ENCODE results near the gene POFUT1.
"Not testable (repeated sequence)": the region's sequence is repeated elsewhere in the genome, so short reads cannot be mapped to it uniquely, and the experiment has no call there.

The POFUT1 gene

DNA sequence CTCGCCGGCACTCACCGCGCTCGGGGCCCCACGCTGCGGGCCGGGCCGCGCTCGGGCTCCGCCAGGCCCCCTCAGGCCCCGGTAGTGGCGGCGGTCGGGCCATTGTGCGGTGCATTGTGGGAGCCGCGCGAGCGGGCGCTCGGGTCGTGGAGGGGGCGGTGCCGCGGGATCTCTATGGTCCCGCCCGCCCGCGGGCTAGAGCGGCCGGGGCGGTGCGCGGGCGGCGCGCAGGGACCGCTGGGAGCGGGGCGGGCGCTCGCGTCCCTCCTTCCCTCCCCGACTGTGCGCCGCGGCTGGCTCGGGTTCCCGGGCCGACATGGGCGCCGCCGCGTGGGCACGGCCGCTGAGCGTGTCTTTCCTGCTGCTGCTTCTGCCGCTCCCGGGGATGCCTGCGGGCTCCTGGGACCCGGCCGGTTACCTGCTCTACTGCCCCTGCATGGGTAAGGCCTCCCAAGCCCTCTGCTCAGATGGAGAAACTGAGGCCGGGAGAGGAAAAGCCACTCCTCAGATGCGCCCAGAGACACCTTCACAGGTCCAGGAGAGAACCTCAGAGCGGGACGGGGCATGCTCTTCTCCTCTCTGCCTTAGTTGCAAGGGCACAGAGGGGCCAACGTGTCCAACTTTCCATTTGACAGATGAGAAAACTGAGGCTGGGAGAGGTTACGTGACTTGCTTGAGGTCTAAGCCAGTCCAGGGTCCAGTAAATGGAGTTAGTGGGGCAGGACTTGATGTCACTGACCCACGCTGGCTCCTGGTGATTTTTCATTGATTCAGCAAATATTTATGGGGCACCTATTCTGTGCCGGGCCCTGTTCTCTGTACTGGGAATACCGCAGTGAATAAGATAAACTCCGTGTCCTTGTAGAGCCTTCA, at the start of gene POFUT1, which contains the start of gene PLAGL2:
POFUT1 (plus strand) TSS at position 255 of the 873 bp plus-strand sequence; CDS start at position 317, 62 bp downstream.
PLAGL2 (minus strand) TSS at position 118 of the 873 bp plus-strand sequence. CDS start 5,565 bp downstream, outside the sequence.
- DNase-seq: peak; percentile 89

DNA sequence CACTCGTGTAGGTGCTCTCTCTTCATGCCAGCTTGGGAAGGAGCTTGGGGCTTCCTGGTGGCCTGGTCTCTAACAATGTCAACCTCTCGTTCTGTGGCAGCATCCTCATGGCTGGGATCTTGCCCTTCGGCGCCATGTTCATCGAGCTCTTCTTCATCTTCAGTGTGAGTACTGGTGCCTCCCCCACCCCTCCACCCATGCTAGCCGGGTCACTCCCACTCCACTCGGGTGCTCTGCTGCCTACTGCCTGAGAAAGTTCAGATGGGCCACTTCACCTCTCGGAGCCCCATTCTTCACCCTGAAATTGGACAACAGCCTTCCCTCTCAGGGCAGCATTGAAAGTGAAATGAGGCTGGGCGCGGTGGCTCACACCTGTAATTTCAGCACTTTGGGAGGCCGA, 49.3 kb upstream of the POFUT1 start:
- DNase-seq: no peak

DNA sequence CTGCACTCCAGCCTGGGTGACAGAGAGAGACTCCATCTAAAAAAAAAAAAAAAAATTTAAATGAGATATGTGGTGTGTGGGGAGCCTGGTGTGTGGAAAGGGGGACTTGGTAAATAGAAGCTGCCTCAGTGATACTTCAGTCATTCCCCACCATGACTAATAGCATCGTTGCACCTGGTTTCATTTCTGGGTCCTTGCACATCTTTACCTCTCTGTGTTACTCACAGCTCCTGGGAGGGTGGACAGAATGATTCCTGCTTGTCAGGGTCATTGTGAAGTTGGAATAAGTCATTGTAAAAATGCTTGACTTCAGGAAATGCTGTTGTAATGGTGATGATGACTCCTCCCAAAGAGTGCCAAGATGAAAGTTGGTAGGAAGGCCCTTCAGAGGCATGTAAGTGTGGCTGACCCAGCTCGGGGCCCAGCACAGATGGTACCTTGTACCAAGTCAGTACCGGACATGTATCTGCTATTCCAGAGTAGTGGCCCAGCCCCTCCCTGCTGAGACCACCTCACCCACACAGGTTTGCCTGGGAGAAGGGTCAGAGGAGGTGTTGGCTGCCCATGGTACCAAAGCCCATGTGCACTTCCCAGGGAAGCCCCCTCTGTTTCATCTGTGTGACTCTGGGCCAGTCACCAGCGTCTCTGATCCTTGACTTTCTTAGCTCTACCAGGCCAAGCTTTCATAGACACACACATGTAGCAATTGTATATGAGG, 48.6 kb upstream of the POFUT1 start:
- DNase-seq: peak; percentile 35

DNA sequence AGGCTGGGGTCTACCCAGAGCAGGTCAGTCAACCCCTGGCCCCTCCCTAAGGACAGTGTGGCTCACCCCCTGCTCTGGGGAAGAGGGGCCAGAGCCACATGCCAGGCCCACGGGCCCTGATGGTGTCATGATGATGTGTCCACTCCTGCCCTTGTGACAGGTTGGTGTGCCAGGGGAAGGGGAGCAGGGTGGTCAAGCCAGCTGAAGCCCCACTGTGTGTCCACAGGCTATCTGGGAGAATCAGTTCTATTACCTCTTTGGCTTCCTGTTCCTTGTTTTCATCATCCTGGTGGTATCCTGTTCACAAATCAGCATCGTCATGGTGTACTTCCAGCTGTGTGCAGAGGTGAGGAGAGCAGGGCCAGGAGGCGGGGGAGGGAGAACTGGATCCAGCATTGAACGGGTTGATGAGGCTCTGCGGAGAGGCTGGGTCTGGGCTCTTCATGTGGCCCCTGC, 47.9 kb upstream of the POFUT1 start:
- DNase-seq: peak; percentile 23

DNA sequence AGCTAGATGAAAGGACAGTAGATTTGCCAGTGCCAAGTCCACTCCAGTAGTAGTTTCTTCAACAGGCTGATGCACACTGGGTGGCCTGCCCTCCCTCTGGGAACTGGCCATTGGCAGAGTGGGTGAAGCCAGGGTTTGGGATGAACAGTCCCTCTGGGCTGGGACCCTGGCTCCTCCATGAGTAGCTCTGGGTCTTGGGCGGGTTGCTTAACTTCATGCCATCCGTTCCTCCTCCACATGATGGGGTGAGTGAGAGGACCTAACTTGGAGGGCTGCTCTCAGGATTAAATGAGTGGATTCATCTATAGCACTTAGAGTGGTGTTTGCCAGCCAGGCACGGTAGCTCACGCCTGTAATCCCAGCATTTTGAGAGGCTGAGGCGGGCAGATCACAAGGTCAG, 47.3 kb upstream of the POFUT1 start:
- DNase-seq: peak; percentile 33

DNA sequence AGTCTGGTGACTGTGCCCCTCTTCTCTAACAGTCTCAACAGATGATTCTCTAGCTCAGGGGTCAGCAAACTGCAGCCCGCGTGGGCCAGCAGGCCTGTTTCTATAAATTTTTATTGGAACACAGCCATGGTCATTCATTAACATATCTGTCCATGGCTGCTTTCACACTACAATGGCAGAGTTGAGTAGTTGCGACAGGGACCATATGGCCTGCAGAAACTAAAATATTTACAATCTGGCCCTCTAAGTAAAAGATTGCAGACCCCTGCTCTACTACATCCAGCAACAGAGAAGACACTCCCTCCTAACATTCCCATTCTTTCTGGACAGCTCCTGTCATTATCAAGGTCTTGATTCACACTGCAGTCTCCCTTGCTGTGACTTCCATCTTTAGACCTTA, 45.3 kb upstream of the POFUT1 start:
- DNase-seq: peak; percentile 24

DNA sequence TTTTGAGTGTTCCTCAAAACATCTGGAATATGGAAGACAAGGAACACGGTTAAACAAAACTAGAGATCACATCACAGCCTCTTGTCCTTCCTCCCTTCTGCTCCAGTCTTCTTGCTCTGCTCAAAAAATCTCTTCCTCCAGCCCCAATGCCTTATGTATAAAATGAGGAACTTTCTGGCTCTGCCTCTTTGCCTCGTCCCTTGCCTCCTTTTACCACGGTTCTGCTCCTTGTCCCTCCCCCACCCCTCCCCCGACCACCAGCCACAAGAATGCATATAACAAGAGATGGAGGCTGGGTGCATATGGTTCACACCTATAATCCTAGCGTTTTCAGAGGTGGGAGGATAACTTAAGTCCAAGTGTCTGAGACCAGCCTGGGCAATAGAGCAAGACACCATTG, 43.7 kb upstream of the POFUT1 start:
- DNase-seq: no peak

DNA sequence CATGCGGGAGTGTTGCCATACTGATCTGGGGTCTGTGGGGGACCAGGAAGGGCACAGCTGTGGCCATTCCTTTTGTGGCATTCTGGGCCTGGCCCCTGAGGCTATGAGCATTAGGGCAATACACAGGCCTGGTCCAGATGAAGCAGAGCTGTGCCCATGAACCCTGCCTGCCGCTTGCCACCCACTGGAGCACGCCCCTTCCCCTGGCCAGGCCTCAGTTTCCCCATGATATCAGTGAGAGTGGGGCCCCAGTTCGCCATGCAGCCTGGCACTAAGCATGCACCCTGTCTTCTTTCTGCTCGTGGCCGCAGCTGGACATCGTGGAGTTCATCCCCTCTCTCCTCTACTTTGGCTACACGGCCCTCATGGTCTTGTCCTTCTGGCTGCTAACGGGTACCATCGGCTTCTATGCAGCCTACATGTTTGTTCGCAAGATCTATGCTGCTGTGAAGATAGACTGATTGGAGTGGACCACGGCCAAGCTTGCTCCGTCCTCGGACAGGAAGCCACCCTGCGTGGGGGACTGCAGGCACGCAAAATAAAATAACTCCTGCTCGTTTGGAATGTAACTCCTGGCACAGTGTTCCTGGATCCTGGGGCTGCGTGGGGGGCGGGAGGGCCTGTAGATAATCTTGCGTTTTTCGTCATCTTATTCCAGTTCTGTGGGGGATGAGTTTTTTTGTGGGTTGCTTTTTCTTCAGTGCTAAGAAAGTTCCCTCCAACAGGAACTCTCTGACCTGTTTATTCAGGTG, 42.5 kb upstream of the POFUT1 start:
- no peak for DNase-seq

DNA sequence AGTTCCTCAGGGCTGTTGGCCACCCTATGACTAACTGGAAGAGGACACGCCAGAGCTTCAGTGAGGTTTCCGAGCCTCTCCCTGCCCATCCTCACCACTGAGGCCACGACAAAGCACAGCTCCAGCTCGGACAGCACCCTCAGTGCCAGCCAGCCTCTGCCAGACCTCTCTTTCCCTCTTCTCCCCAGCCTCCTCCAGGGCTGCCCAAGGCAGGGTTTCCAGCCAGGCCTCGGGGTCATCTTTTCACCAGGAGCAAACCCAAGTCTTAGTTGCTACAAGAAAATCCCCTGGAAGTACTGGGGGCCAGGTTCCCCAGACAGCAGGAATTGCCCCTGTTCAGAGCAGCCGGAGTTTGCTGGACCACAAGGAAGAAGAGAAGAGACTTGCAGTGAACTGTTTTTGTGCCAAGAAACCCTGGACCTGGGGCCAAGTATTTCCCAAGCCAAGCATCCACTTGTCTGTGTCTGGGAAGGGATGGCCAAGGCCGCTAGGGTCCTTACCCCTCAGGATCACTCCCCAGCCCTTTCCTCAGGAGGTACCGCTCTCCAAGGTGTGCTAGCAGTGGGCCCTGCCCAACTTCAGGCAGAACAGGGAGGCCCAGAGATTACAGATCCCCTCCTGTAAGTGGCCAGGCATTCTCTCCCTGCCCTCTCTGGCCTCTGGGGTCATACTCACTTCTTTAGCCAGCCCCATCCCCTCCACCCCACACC, 41.7 kb upstream of the POFUT1 start:
- DNase-seq: peak; percentile 42

DNA sequence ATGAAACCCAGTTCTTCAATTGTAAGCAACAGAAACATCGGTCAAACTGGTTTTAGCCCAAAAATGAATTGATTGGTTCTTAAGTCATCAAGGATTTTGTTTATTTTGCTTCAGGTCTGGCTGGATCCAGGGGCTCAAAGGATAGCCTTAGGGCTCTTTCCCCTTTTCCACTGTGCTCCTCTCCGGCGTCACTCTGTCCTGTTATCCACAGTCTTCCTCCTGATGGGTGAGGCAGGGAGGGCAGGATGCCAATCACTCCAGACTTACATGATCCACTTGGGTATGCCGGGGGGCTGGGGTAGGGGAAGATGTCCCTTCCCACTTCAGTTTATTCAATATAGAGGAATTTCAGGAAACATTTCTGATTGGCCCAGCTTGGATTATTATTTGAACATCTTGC, 40.1 kb upstream of the POFUT1 start:
- no peak for DNase-seq

DNA sequence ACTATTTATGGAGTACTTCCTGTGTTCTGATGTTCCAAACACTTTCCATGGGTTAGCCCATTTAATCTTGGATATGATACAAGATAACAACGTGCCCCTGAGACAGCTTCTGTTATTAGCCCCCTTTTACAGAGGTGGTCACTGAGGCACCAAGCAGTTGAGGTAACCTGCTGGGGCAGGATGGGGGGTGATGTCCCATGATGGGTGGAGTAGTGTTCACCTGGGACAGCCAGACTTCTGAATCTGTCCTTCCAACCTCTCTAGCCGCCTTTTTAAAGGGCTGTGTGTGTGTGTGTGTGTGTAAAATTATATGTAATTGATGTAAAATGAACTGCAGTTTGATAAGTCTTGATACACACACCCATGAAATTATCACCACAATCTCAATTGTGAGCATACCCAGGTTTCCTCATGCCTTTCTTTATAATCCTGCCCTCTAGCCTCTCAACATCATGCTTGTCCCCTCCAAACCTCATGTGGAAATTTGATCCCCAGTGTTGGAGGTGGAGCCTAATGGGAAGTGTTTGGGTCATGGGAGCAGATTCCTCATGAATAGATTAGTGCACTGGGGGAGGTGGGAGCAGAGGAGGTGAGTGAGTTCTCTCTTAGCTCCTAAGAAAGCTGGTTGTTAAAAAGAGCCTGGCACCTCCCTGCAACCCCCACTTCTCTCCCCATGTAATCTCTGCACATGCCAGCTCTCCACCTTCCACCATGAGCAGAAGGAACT, 39.3 kb upstream of the POFUT1 start:
- no peak for DNase-seq

DNA sequence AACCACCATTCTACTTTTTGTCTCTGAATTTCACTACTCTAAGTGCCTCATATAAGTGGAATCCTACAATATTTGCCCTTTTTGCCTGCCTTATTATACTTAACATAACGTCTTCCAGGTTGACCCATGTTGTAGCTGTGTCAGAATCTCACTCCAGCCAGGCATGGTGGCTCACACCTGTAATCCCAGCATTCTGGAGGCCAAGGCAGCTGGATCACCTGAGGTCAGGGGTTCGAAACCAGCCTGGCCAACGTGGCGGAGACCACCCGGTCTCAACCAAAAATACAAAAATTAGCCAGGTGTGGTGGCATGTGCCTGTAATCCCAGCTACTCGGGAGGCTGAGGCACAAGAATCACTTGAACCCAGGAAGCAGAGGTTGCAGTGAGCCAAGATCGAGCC, 30.0 kb upstream of the POFUT1 start:
- not testable (repeated sequence) for DNase-seq

DNA sequence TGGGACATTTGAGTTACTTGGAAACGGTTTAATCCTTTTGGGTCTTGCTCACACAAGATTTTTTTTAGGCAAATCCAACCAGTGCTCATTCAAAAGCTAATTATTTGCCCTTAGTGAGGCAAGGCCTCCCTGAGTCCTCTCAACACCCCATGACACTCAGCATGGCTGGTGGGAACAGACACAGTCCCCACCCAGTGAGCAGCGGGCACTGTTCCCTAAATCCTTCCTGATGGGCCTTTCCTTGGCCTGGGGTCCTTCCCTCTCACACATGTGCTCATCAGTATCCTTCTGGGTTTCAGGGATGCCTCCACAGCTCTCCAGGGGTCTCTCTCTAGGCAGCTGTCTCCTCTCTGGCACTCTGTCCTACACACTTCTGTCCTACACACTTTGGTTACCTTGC, 28.2 kb upstream of the POFUT1 start:
- DNase-seq: no peak

DNA sequence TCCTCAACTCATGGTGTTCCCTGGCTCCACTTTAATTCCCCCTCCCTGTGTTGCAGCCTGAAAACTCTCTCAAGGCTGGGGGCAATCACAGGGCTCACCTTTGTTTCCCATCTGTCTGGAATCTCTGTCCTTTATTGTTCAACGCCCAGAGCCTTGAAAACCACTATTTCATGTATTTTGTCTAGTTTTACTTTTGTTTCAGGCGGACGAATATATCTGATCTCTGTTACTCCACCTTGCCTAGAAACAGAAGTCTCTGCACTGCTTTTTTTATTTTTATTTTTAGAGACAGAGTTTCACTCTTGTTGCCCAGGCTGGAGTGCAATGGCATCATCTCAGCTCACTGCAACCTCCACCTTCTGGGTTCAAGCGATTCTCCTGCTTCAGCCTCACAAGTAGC, 27.7 kb upstream of the POFUT1 start:
- no peak for DNase-seq

DNA sequence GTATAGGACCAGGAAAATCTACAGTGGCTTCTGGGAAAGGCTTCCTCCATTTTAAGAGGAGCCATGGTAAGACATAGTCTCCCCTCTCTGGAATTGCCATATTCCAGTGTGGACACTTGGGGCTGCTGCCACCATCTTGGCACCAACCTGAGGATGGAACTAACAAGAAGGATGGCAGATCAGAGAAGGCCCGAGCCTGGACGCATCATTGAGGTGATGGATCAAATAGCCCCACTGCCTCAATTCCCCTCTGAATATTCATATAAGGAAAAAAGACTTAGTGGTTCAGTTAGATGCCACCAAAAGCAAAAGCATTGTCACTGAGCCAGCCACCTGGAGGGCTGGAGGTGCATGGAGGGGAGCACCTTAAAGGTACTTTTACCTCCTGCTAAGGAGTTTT, 26.1 kb upstream of the POFUT1 start:
- no peak for DNase-seq

DNA sequence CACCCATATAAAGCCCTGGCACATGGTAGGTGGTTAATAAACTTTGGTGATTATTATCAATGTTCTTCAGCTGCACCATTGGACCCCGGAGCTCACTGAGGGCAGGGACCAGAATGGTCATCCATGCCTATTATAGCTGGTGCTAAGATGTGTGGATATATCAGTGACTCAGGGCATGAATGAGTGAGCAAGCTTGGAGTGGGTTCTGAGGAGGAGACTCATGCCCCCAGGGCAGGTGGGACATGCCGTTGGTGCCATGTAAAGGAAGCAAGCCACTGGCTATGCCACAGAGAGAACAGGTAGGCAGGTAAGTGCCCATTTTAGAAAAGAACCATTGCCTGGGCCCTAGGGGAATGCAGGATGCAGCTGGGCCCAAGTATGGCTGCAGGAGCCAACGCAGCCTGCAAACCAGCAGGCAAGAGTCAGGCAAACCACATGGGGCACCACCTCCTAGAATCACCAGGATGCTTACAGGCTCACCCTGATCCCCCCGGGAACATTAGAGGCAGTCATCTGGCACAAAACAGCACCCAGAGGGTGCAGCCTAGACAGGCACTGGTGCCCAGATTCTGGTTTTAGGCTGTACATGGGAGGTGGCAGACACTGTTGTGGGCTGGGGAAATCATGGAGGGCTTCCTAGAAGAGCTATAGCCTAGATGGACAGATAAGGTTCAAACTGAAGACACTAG, 23.6 kb upstream of the POFUT1 start:
- peak; percentile 26 for DNase-seq

DNA sequence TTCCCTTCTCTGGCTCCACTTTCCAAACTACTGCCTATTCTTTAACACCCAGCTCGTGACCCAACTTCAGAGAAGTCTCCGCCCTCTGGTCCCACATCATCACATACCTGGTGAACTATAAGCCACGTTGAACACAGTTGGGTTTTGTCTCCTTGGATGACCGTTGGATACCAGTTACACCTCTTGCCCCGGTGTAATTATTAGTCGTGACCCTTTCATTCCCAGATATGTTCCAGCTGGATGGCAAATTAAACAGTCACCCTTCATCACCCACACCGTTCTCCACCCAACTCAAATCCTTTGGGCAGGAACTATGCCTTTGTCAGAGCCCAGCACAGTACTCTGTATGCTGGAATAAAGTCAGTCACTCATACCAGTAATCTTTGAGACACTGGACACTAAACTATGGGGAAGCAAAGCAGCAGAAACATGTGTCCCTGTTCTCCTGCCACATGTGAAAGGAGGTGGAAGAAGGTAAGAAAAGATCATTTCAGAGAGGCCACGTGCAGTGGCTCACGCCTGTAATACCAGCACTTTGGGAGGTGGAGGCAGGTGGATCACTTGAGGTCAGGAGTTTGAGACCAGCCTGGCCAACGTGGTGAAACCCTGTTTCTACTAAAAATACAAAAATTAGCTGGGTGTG, 22.6 kb upstream of the POFUT1 start:
- DNase-seq: peak; percentile 38

DNA sequence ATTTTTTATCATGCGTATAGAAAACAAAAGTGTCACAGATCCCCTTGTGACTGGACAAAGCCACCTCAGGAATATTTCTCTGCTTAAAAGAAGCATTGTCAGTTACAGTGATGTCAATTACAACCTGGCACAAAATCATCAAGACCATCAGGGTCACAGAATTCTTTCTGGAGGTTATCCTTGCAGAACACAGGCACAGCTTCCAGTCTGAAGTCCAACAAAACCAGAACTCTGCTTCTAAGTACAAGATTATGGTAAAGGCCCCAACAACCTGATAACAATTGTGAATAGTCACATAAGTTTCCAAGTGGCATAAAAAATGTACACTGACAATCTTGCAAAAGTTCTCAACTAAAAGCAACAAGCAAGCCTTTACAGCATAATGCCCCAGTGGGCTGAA, 21.2 kb upstream of the POFUT1 start:
- no peak for DNase-seq

DNA sequence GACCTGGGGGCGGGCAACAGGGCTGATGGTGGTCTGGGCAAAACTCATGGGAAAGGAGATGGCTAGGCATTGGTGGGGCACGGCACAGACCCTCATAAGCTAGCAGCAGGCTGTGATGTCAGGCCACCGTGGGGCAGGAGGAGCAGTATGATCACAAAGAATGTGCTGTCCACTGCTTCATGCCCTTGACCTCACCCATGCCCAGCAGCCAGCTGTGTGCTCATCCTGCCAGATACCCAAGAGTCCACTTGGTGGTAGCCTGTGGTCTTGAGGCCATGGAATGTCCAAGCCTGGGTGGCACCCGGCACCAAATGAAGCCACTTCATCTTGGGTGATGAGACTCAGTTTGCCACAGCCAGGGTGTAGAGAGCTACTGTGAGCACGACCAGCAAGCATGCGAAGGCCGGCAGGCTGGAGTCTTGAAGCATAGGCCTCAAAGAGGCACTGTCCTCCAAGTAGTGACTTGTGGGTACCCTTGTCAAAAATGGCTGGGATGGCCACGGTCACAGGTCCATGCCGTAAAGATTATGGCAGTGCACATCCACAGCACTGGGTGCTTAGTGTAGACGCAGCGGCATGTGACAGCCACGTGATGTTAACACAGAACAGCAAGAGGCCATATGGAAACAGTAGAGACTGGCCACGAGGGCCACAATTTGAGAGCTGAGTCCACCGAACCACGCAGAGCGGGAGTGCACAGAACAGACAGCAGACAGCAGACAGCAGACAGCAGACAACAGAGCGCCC, 19.1 kb upstream of the POFUT1 start:
- DNase-seq: peak; percentile 30

DNA sequence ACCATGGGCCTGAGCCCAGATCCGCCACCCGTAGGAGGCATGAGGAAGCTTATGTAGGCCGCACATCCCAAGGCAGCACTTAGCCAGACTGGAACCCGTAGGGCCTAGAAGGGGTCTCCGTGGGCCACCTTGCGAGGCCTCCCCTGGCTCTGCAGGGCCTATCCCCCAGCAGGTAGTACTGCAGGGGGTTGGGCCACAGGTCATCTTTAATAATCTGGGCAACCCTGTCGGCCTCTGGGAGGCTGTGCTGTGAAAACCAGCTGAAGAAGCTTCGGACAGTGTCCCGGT, 18.6 kb upstream of the POFUT1 start:
- peak; percentile 43 for DNase-seq
